NOMO-1 (cell line): ENCODE data around the gene SMURF1.
"Not testable (repeated sequence)": the region's sequence is repeated elsewhere in the genome, so short reads cannot be mapped to it uniquely, and the experiment has no call there.

ENCODE experiments used
- DNase-seq, 2 experiments: peaks; one replicate each; lab custom pipeline; 2025; ENCODE audit not compliant: unreplicated experiment in 2 of 2; lab: John Stamatoyannopoulos, UW

The SMURF1 gene

GRCh38 chr7:99072126-99072525 is 71.8 kb downstream of the SMURF1 start:
- DNase-seq = no peak

- no peak for DNase-seq
Observed at GRCh38 chr7:99070361-99070760, 73.5 kb downstream of the SMURF1 start.

DNA sequence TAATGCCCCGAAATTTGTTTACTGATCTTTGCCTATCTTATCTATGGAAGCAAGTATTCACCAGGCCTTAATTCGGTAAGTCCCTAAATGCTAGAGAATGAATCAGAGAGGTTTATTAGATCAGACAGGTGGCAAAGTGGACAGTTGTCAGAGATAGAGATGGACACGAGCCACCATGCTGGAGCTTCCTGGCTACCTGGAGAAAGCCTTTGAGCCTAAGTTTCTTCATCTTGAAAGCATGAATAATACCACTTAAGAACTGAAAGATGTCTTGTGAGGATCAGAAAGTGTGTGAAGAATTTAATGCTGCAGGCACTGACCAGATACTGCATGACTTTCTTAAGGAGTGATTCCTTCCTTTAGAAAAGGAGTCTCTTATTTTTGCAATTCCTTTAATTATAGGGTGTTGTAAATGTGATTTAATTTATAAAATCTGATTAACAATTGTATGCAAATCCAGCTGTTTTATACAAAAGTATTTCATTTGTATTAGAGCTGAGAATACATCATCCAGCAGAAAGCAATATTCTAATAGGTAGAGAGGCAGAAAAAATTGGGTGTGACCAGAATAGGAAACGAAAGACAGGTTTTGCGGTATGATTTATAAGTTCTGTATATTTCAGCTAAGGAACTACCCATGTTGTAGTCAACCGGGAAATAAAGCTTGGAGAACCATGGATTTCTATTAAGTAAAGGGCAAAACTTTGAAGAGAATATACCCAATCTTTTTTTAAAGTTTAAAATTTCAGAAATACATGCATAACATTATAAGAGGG is 82.7 kb downstream of the SMURF1 start:
- peak; percentile 54 to 84 for DNase-seq

DNA sequence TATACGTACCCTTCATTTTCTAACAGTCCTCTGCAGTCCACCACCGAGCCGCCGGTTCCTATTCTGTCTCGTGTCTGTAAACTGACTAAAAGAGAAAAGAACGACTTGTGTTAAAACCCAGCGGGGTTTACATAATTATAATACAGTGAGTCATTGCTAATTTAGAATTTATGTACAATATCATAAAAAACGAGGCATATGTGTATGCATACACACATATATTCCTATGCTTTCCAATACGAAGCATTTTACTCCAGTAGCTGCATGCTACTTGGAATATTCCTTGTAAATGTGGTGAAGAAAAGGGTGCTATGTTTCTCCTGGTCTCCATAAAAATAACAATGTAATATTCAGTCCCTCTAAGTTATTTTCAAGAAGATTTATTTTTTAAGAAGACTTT is 89.1 kb downstream of the SMURF1 start:
- DNase-seq = no peak

GRCh38 chr7:99050971-99051370 is 92.9 kb downstream of the SMURF1 start:
- no peak for DNase-seq

- DNase-seq = no peak
Observed at GRCh38 chr7:99047526-99048077, 96.3 kb downstream of the SMURF1 start.

DNA sequence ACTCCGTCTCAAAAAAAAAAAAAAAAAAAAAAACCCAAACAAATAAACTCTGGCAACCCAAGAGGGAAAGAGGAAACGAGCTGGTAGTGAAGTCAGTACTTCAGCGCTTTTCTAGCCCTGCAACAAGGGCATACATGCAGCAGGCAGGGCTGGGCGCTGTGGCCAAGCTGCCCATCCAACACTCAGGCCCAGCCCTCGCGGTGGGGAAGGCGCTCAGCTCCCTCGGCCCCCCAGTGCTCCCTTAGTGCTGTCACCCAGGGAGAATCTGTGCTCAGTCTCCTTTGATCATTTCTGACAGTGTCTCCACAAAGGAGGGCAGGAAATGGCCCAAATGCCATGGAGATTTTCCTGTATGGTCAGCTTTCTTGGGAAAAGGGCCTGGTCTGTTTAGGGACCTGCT is 97.2 kb downstream of the SMURF1 start:
- DNase-seq = no peak

DNA sequence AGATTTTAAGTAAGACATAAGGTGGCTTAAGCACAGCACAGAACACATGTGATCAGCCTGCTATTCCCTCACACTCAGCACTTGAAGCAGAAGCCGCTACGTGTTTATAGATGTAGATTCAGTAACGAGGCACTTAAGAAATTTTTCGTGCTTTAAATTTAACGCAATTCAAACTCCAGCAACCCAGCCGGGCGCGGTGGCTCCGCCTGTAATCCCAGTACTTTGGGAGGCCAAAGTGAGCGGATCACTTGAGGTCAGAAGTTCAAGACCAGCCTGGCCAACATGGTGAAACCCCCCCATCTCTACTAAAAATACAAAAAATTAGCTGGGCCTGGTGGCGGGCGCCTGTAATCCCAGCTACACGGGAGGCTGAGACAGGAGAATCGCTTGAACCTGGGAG is 97.6 kb downstream of the SMURF1 start:
- not testable (repeated sequence) for DNase-seq

DNA sequence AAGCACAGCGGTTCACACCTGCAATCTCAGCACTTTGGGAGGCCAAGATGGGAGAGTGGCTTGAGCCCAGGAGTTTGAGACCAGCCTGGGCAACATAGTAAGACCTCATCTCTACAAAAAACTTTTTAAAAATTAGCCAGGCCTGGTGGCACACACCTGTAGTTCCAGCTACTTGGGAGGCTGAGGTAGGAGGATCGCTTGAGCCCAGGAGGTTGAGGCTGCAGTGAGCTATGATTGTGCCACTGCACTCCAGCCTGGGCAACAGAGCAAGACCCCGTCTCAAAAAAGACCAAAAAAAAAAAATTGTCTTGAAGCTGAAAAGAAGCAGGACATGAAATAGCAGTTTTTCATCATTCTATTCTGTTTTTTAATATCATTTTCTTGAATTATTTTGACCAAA is 99.0 kb downstream of the SMURF1 start:
- not testable (repeated sequence) for DNase-seq

GRCh38 chr7:99042957-99043356 is 101.0 kb downstream of the SMURF1 start:
- no peak for DNase-seq

DNA sequence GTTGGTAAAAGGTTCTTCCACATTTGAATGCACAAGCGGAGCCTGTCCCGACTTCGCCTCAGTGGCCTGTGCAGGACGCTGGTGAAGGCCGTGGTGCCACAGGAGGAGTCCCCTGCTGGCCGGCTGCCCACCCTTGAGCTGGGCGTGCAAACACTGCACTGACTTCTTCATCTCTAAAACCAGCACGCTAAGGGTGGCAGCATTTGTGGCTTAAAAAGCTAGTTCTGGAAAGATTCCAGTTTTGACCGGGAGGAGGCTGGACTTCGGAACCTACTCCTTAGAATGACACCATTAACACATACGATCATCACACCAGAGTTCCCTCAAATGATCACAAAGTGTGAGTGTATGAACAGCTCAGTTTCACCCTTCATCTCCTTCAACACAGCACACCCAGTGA is 102.4 kb downstream of the SMURF1 start:
- DNase-seq = no peak

GRCh38 chr7:99040104-99040958 is 103.6 kb downstream of the SMURF1 start:
- peak; percentile 44 to 55 for DNase-seq

DNA sequence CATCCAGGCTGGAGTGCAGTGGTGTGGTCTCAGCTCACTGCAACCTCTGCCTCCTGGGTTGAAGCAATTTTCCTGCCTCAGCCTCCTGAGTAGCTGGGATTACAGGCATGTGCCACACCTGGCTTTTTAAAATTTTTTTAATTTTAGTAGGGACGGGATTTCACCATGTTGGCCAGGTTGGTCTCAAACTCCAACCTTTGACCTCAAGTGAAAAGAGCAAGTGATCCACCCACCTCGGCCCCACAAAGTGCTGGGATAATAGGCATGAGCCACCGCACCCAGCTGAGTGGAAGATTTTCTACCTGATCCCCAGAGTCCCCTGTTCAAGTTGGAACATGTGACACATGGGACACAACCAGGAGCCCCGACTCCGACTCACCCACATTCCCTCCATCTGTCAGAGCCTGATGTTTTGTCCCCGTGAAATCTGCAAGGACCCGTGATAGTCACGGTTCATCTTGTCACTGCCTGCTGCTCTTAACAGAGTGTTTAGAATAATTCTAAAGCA is 104.5 kb downstream of the SMURF1 start:
- DNase-seq = no peak

DNA sequence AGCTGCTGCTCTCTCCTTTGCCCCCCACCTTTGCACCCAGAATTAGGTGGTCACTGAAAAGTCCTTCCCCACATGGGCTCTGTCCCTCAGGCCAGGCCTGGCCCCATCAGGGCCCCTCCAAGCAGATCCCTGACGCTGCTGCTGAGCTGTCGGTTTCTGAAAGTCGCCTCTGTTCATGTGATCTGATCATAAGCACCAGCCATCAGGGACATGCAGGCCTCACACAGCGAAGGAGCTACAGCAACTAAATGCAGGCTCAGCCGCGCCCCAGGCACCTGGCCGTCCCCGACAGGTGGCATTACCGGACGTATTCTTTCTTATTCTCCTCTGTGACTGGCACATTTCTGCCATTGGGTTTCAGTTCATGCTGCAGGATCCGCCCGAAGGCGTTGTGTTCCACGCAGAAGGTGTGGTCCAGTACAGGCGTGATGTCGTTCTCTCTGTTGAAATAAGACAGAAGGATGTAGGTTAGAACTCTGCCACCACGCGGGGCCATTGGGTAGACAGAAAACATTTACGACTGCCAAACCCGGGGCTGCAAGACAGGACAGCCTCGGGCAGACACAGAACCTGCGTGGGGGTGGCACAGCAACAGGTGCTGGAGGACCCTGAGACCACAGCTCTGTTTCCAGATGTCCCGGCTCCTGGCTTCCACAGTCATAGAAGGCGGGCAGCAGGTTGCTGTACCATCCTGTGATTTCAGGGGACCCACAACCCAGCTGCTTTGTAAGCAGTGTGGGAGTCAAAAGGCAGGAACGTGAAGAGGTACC is 105.6 kb downstream of the SMURF1 start:
- DNase-seq = no peak

- no peak for DNase-seq
Observed at GRCh38 chr7:99037327-99037940, 106.5 kb downstream of the SMURF1 start.

GRCh38 chr7:99036546-99037111 is 107.3 kb downstream of the SMURF1 start:
- DNase-seq = no peak

DNA sequence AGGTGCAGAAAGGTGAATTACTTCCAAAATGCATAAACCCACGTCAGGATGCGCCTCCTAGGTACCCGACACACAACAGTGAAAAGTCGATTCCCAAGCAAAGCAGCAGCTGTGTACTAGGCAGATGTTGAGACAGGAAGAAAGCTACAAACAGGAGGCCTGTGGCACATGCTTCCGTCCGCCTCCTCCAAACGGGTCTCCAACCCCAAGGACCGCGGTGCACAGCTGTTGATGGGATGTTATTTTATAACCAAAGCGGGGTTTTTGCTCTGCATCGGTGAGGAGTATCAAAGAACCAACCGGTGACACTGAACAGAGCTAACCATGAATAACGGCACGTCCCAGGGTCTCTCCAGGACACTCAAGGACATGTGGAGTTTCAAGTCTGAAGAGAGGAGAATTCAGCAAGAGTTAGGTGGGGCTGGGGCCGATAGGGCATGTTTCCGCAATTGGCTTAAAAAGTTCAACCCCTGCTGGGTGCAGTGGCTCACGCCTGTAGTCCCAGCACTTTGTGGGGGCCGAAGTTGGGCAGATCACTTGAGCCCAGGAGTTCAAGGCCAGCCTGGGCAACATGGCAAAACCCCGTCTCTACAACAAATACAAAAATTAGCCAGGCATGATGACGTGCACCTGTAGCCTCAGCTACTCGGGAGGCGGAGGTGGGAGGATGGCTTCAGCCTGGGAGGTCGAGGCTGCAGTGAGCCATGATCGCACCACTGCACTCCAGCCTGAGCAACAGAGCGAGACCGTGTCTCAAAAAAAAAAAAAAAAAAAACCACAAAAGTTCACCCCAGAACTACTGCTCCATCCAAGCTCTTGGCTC is 108.0 kb downstream of the SMURF1 start:
- no peak for DNase-seq

DNA sequence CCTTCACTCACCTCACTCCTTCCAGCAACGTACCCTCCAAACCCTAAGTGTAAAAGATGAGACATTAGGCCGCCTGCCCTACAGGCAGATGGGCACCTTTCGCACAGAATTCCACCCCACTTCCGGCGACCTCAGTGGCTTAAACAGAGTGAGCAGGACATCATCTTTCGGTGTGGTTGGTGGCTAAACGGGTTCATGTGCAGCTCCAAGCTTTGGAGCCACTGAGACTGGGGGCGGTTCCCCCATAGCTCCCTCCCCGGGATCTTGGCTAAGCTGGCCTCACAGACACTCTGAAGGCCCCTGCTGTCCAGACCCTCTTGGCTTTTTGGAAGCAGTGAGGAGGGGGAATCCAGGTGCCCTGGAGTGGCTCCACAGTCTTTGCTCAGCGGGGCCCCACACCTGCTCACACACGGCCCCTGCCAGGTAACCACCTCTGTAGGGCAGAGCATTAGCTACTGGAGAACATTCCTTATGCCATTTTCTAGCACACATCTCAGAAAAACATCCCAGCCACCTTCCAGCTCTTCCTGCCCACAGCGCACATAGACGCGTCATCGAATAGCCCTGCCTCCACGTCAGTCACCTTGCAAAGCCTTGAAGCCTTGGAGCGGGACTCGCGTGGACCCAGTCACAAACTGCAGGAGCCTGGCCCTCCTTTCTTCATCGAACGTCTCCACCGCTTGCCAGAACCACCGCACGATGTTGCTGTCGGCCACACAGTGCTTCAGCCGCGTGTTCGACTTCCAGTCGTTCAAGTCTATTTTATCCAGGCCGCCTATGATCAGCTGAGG is 108.8 kb downstream of the SMURF1 start:
- DNase-seq = no peak
